WERI-Rb-1 (cell line): ENCODE measurements around the gene GCLM.
"Not testable (repeated sequence)": the region's sequence is repeated elsewhere in the genome, so short reads cannot be mapped to it uniquely, and the experiment has no call there.

Experiments used
- DNase-seq: peaks from one replicate; pipeline ENCODE4 v3.0.0-alpha.2; 2020
- H3K27ac ChIP-seq: fragments of 250-450 bp; sonication (Bioruptor Pico); 2 replicates; pipeline ENCODE4 v1.5.1; 2020; ENCODE audit warnings: mild to moderate bottlenecking, moderate library complexity
- H3K27me3 ChIP-seq: fragments of 250-450 bp; sonication (Bioruptor Pico); 2 replicates; pipeline ENCODE4 v1.5.1; 2021; ENCODE audit warnings: mild to moderate bottlenecking, low read depth, moderate library complexity; ENCODE audit not compliant: insufficient read depth, severe bottlenecking
- H3K36me3 ChIP-seq: fragments of 250-450 bp; sonication (Bioruptor Pico); 2 replicates; pipeline ENCODE4 v1.5.1; 2020; ENCODE audit warnings: mild to moderate bottlenecking, moderate library complexity
- H3K4me3 ChIP-seq: 2 replicates; pipeline ENCODE4 v1.5.1; 2011; ENCODE audit warnings: low read depth, mild to moderate bottlenecking, control low read depth, low read length
- H3K9me3 ChIP-seq: fragments of 250-450 bp; sonication (Bioruptor Pico); 2 replicates; pipeline ENCODE4 v1.5.1; 2021; ENCODE audit warnings: mild to moderate bottlenecking, moderate library complexity; ENCODE audit not compliant: severe bottlenecking
- CTCF ChIP-seq: IDR thresholded peaks from 2 replicates; pipeline ENCODE4 v1.5.1; 2011; ENCODE audit warnings: low read depth, mild to moderate bottlenecking, control low read depth, inconsistent platforms, low read length

The GCLM gene

GRCh38 chr1:93871366-93871765 is 37.9 kb downstream of the GCLM start:
- DNase-seq: no peak
- no peak for TF ChIP-seq CTCF
- peaks cover 64% of the 10 kb centered on the region for H3K36me3 ChIP-seq
- no peaks in the 10 kb centered on the region for H3K27me3 ChIP-seq
- H3K9me3 ChIP-seq: no peaks in the 10 kb centered on the region
- H3K4me3 ChIP-seq: no peak overlapping the region
- no peak overlapping the region for H3K27ac ChIP-seq

GRCh38 chr1:93869653-93870052 is 39.6 kb downstream of the GCLM start:
- Histone ChIP-seq H3K27ac (no peak overlapping the region), H3K4me3 (no peak overlapping the region), H3K27me3 (no peaks in the 10 kb centered on the region), H3K9me3 (no peaks in the 10 kb centered on the region), H3K36me3 (peaks cover 51% of the 10 kb centered on the region)
- TF ChIP-seq CTCF: no peak
- DNase-seq: no peak

GRCh38 chr1:93868492-93868891 is 40.7 kb downstream of the GCLM start:
- not testable (repeated sequence) for H3K27me3 ChIP-seq, DNase-seq, H3K9me3 ChIP-seq, H3K4me3 ChIP-seq, H3K27ac ChIP-seq
- H3K36me3 ChIP-seq: peaks cover 40% of the 10 kb centered on the region

- no peak for TF ChIP-seq CTCF
- Histone ChIP-seq H3K9me3 (no peaks in the 10 kb centered on the region), H3K27ac (no peak overlapping the region), H3K27me3 (no peaks in the 10 kb centered on the region), H3K36me3 (peaks cover 13% of the 10 kb centered on the region), H3K4me3 (no peak overlapping the region)
- DNase-seq: no peak
Measured at GRCh38 chr1:93865253-93865652, 44.0 kb downstream of the GCLM start.

- no peak for TF ChIP-seq CTCF
- no peak overlapping the region for H3K27ac ChIP-seq
- H3K36me3 ChIP-seq: peaks cover 2% of the 10 kb centered on the region
- no peaks in the 10 kb centered on the region for H3K27me3 ChIP-seq
- no peak for DNase-seq
- H3K9me3 ChIP-seq: no peaks in the 10 kb centered on the region
- H3K4me3 ChIP-seq: no peak overlapping the region
Measured at GRCh38 chr1:93864175-93864574, 45.1 kb downstream of the GCLM start.

- H3K27me3 ChIP-seq, H3K36me3 ChIP-seq, H3K27ac ChIP-seq, H3K4me3 ChIP-seq, DNase-seq, H3K9me3 ChIP-seq: not testable (repeated sequence)
Measured at GRCh38 chr1:93857653-93858052, 51.6 kb downstream of the GCLM start.

- H3K4me3 ChIP-seq, H3K36me3 ChIP-seq, H3K27ac ChIP-seq, H3K27me3 ChIP-seq, H3K9me3 ChIP-seq, DNase-seq: not testable (repeated sequence)
Measured at GRCh38 chr1:93855983-93856382, 53.2 kb downstream of the GCLM start.

- no peaks in the 10 kb centered on the region for H3K27me3 ChIP-seq
- no peak overlapping the region for H3K27ac ChIP-seq
- H3K4me3 ChIP-seq: no peak overlapping the region
- H3K36me3 ChIP-seq: no peaks in the 10 kb centered on the region
- no peak for DNase-seq
- no peak for TF ChIP-seq CTCF
- H3K9me3 ChIP-seq: peaks cover 3% of the 10 kb centered on the region
Measured at GRCh38 chr1:93853940-93854339, 55.3 kb downstream of the GCLM start.
